Measurements from ENCODE around the gene MMP11. TPM values are rescaled to one million over a fixed set of nuclear protein-coding genes. Genes with fewer than 3 reads are reported as not detected.

The MMP11 gene
- total RNA-seq, 1 experiment from 2014 or later, result 8.2 TPM

- DNase-seq (ENCODE audit: low spot score), result no peak
Observed at GRCh38 chr22:23781065-23781464, 8.4 kb downstream of the MMP11 start.

DNA sequence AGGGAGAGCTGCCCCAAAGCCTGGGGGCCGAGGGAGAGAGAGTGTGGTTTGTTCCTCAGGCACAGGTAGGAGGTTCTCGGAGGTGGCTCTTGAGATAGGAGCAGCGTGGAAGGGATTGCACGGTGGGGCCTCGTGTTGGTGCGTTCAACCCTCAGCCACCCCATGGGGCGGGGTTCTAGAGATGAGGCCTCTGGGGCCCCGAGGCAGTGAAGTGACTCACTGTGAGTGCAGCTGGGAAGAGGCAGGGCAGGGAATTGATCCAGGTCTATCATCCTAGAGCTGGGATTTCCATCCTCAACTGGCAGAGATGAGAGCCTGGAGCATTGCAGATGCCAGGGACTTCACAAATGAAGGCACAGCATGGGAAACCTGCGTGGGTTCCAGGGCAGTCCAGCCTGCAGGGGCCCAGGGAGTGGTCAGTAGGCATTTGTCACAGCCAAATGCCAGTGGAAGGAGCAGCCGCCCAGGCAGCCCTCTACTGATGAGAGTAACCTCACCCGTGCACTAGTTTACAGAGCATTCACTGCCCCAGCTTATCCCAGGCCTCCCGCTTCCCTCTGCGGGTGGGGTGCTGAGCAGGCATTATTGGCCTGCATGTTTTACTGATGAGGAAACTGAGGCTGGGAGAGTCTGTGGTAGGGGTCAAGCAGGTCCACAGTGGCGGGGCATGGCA lies 9.0 kb downstream of the MMP11 start:
- DNase-seq (ENCODE audit: low spot score), result peak; percentile 69

GRCh38 chr22:23782252-23782651 lies 9.6 kb downstream of the MMP11 start:
- DNase-seq (ENCODE audit: low spot score), result no peak

DNA sequence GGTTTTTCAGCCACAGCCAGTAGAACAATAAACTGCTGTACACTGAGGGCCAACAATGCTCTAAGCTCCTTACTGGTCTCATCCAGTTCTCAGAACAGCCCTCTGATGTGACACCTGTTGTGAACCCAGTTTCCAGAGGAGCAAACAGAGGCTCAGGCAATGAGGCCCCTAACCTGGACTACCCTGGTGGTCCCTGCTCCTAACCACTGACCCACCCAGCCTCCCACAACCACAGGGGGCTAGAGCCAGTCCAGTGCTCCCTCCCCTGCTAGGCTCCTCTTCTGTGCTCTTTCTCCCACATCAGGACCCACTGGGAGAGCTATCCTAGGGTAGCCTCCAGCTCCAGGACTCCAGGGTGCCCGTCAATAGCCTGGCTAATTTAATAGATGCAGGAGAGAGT lies 10.1 kb downstream of the MMP11 start:
- no peak for DNase-seq (ENCODE audit: low spot score)

GRCh38 chr22:23783265-23784150 lies 10.9 kb downstream of the MMP11 start:
- DNase-seq (ENCODE audit: low spot score), result no peak

- peak; percentile 59 for DNase-seq (ENCODE audit: low spot score)
Observed at GRCh38 chr22:23784215-23784732, 11.6 kb downstream of the MMP11 start.

DNA sequence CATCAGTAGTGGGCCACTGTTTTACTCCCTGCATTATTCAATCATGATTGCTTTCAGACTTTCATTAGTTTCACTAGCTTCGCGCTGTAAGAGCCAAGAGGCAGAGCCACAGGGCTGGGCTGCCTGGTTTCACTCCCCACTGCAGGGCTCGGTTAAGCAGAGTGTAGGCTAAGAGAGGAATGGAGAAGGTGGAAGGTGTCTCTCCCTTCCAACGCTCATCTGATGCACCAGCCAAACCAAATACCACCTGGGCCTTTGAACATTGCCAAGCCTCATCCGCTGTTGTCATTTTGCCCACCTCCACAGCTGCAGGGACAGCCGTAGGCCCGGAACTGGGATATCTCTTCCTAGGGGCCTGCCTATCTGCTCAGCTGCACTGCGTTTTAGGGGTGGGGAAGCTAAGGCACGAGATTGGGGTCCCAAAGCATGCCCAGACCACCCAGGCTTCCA lies 13.6 kb downstream of the MMP11 start:
- no peak for DNase-seq (ENCODE audit: low spot score)

- peak; percentile 66 for DNase-seq (ENCODE audit: low spot score)
Observed at GRCh38 chr22:23786752-23787599, 14.3 kb downstream of the MMP11 start, which contains the start of gene SMARCB1. Gene SMARCB1 (plus strand): TSS chr22:23786966. CDS start chr22:23787170, 204 bp downstream.

GRCh38 chr22:23787600-23787896 lies 14.9 kb downstream of the MMP11 start:
- no peak for DNase-seq (ENCODE audit: low spot score)

DNA sequence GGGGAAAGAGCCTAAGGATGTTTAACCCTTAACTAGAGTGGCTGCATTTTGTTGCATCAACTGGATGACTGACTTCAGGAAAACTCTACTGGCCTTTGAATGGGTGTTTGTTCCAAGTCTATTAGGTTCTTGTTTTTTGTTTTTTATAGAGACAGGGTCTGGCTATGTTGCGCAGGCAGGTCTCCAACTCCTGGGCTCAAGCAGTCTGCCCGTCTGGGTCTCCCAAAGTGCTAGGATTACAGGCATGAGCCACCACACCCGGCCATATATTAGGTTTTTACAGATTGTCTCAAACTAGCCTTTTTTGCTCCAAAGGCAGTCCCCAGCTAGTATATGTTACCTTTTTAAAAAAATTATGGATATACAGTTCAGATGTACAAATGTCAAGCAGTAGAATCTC lies 15.3 kb downstream of the MMP11 start:
- DNase-seq (ENCODE audit: low spot score), result no peak

GRCh38 chr22:23789121-23789520 lies 16.5 kb downstream of the MMP11 start:
- no peak for DNase-seq (ENCODE audit: low spot score)

DNA sequence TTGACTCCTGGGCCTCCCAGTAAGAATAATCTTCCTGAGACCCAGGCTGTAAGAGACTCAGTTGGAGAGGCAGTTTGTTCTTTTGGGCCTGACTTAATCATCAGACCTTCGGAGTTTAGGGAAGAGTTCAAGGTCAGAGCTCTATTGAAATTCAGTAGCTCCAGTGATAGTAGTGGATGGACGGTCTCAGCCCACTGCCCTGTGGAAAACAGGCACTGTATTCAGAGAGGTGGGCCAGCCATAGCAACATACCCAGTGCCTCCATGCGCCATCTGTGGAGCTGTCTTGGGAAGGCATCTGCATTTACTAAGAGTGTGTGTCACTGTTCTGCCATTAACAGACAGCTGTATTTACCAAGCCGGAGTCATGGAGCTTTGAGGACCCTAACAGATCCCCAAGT lies 17.0 kb downstream of the MMP11 start:
- DNase-seq (ENCODE audit: low spot score), result no peak

DNA sequence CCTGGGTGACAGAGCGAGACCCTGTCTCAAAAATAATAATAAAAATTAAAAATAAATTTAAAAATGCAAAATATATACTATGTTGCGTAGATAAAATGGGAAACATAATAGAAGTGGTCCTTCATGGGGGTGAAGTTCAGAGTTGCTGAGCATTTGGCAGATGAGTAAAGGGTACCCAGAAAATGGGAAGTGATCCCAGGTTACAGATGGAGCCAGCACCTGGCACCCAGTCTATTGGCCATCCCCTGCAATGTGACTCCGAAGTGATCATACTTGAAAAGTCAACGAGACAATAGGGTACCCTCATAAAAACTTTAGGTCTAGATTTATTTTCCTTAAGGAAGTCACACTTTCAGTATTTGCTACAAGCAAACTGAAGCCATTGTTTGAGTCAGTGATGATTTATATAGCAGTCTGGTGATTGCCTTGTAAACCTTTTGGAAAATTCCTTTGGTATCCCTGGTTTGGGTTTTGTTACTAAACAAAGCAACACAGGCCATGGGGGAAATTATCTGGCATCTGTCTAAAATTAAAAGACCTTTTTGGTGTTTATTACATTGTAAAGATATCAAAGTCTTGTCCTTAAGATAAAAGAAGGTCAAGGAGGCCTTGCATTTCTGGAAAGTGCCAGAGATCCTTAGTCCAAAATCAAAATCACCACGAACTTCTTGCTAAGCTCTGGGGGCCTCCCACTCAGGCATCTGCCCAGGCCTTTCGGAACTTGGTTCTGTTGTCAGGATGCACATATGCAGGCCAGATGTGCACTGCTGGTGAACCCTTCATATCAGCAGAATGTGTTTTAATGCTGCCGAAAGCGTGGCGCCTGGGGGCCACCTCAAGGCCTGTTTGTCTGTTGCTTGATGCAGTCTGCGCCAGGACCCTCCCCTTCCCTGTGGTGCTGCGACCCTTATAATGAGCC lies 18.4 kb downstream of the MMP11 start:
- peak; percentile 10 for DNase-seq (ENCODE audit: low spot score)

DNA sequence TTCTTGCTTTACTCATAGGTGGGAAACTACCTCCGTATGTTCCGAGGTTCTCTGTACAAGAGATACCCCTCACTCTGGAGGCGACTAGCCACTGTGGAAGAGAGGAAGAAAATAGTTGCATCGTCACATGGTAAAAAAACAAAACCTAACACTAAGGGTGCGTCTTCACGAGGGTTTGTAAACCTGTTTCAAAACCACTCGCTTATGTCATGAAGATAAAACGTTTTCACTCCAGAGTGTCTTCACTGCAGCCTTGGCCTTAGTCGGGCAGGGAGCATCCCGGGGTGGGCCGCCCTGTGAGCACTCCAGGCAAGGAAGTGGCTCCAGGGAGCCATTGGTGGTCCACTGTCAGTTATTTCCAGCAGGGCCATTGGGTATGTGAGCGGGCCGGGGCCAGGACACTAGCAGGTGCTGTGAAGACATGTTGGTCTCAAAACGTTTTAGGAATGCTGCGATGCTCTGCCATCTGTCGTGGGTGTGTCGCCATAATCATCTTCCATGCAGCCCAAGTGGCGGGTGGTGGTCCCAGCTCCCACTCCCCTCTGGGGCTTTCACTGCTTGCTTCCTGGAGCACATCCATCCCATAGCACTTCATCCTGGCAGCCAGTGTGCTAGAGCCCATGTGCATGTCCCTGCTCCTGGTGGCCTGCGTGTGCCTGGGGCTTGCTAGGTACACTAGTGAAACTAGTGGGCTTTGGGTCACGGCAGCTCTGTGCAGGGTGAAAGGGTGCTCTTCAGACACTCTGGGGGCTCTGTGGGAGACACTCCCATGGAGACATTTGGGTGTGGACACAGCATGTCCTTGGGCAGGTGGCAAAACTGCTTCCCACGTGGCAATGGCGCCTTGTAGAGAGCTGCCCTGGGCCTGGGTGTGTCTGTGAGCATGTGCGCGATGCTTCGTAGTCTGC lies 19.3 kb downstream of the MMP11 start:
- no peak for DNase-seq (ENCODE audit: low spot score)

- DNase-seq (ENCODE audit: low spot score), result no peak
Observed at GRCh38 chr22:23793326-23793725, 20.7 kb downstream of the MMP11 start.

DNA sequence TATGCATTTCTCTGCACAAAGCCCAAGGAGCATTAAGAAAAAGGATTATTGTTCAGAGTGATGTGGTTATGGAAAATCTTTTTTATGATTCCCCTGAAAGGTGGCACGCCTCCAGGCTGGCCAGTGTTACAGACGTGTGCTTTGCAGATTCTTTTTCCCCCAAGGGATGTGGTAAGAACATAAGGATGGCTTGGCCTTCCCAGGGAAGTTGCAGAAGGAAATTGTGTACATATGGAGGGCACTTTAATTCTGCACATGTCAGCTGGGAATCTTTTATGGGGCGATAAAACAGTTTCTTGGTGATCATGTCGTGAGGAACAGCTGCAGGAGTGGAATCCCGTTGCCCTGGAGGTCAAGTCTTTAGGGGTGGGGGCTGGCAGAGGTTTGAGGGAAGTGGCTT lies 23.8 kb downstream of the MMP11 start:
- DNase-seq (ENCODE audit: low spot score), result no peak

- no peak for DNase-seq (ENCODE audit: low spot score)
Observed at GRCh38 chr22:23800297-23801237, 27.9 kb downstream of the MMP11 start.

DNA sequence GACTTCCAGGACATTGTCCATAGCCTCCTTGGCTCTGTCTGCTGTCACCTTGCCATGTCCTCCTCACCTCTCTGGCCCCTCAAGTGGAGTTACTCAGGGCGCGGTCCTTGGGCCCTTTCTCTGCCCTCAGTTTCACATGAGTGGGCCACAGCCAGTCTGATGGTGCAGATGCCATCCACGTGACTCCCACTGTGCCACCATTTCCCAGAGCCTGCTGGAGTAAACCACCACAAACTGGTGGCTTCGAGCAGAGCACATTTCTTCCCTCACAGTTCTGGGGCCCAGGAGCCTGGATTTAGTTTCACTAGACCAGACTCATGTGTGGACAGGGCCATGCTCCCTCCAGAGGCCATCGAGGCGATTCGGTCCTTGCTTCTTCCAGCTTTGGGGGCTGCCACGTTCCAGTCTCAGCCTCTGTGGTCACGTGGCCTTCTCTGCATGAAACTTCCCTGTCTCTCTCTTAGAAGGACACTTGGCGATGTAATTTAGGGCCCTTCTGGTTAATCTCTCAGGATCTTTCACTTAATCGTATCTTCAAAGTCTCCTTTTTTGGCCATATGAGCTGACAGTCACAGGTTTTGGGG lies 28.7 kb downstream of the MMP11 start:
- no peak for DNase-seq (ENCODE audit: low spot score)
